ENCODE results near the gene PUDP.

PUDP gene

DNA sequence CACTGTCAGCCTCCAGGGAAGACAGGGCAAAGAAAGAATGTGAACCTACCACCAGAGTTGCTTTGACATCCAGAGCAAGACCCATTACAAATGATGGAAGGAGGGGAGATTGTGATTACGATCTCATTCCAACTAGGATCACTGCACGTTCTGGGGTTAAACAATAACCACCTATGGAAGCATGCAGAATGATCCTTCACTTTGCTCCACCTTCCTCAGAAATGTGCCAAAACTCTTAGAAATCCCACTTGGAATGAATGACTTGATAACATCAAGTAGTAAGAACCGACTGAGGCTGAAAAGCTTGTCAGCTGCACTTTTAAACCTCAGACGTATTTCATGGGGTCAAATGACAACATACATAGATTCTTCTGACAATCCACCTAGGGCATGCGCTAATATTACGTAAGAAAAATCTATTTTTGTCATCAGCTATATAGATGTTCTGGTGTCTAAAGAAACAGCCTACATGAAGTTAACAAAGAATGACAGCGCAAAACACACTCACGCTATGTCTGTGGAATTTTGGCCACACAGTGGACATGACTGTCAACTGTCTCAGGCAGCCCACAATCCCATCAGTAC is 3.9 kb downstream of the PUDP start:
- Histone ChIP-seq H2AFZ (ENCODE audit: low read length) (no peak overlapping the region), H3K4me2 (ENCODE audit: low read length) (no peak overlapping the region), H3K4me1 (ENCODE audit: insufficient read depth, low read length, severe bottlenecking) (peaks cover 36% of the 10 kb centered on the region), H3K9me3 (ENCODE audit: low read length) (no peaks in the 10 kb centered on the region), H3F3A (ENCODE audit: insufficient read depth, low read length) (no peaks in the 10 kb centered on the region), H3K9ac (ENCODE audit: low read length) (no peak overlapping the region), H3K27ac (ENCODE audit: low read depth, low read length, poor library complexity, severe bottlenecking) (no peak overlapping the region), H3K4me3 (ENCODE audit: low read depth, low read length, poor library complexity, severe bottlenecking) (no peak overlapping the region), H3K9me2 (ENCODE audit: low read depth, low read length) (no peaks in the 10 kb centered on the region), H4K20me1 (ENCODE audit: insufficient read depth, low read length) (no peaks in the 10 kb centered on the region), H3K27me3 (ENCODE audit: insufficient read depth, low read length) (no peaks in the 10 kb centered on the region), H3K79me2 (ENCODE audit: insufficient read depth, low read length) (peaks cover 77% of the 10 kb centered on the region), H3K36me3 (ENCODE audit: insufficient read depth, low read length) (peaks cover 27% of the 10 kb centered on the region)
- no peak for TF ChIP-seq EZH2 (IDR thresholded peaks at IDR 0.05; ENCODE audit: borderline replicate concordance, low read length)
- TF ChIP-seq, protein P1, sequence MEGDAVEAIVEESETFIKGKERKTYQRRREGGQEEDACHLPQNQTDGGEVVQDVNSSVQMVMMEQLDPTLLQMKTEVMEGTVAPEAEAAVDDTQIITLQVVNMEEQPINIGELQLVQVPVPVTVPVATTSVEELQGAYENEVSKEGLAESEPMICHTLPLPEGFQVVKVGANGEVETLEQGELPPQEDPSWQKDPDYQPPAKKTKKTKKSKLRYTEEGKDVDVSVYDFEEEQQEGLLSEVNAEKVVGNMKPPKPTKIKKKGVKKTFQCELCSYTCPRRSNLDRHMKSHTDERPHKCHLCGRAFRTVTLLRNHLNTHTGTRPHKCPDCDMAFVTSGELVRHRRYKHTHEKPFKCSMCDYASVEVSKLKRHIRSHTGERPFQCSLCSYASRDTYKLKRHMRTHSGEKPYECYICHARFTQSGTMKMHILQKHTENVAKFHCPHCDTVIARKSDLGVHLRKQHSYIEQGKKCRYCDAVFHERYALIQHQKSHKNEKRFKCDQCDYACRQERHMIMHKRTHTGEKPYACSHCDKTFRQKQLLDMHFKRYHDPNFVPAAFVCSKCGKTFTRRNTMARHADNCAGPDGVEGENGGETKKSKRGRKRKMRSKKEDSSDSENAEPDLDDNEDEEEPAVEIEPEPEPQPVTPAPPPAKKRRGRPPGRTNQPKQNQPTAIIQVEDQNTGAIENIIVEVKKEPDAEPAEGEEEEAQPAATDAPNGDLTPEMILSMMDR (IDR thresholded peaks at IDR 0.05; ENCODE audit: low read length): no peak

DNA sequence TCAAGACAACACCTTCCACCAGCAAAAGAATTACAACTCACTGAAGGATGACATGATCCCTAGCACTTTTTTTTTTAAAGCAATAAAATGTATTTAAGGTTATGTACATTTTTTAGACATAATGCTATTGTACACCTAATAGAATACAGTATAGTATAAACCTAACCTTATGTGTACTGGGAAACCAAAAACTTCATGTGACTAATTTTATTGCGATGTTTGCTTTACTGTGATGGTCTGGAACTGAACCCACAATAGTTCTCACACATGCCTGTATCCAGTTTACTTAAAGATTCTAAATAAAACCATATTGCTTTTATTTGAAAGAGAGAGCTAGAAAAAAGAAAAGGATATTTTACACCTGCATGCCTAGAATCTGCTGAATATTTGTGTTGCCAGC is 4.9 kb downstream of the PUDP start:
- Histone ChIP-seq H3K4me3 (ENCODE audit: low read depth, low read length, poor library complexity, severe bottlenecking) (no peak overlapping the region), H3K4me2 (ENCODE audit: low read length) (no peak overlapping the region), H3K9ac (ENCODE audit: low read length) (no peak overlapping the region), H3K9me2 (ENCODE audit: low read depth, low read length) (no peaks in the 10 kb centered on the region), H3K36me3 (ENCODE audit: insufficient read depth, low read length) (peaks cover 27% of the 10 kb centered on the region), H2AFZ (ENCODE audit: low read length) (no peak overlapping the region), H3K27ac (ENCODE audit: low read depth, low read length, poor library complexity, severe bottlenecking) (no peak overlapping the region), H3K4me1 (ENCODE audit: insufficient read depth, low read length, severe bottlenecking) (peaks cover 32% of the 10 kb centered on the region), H3K79me2 (ENCODE audit: insufficient read depth, low read length) (peaks cover 78% of the 10 kb centered on the region), H3K9me3 (ENCODE audit: low read length) (no peaks in the 10 kb centered on the region), H3K27me3 (ENCODE audit: insufficient read depth, low read length) (no peaks in the 10 kb centered on the region), H4K20me1 (ENCODE audit: insufficient read depth, low read length) (no peaks in the 10 kb centered on the region), H3F3A (ENCODE audit: insufficient read depth, low read length) (no peaks in the 10 kb centered on the region)
- TF ChIP-seq, protein P1 (IDR thresholded peaks at IDR 0.05; ENCODE audit: low read length): no peak
- no peak for TF ChIP-seq EZH2 (IDR thresholded peaks at IDR 0.05; ENCODE audit: borderline replicate concordance, low read length)

GRCh38 chrX:7139202-7140081 is 8.5 kb downstream of the PUDP start:
- peaks cover 70% of the 10 kb centered on the region for H3K79me2 ChIP-seq (ENCODE audit: insufficient read depth, low read length)

More at GRCh38 chrX:7139202-7140081, 8.5 kb downstream of the PUDP start:
- H3K4me3 ChIP-seq (ENCODE audit: low read depth, low read length, poor library complexity, severe bottlenecking): no peak overlapping the region
- no peaks in the 10 kb centered on the region for H3F3A ChIP-seq (ENCODE audit: insufficient read depth, low read length)
- peaks cover 30% of the 10 kb centered on the region for H3K4me1 ChIP-seq (ENCODE audit: insufficient read depth, low read length, severe bottlenecking)
- no peaks in the 10 kb centered on the region for H3K27me3 ChIP-seq (ENCODE audit: insufficient read depth, low read length)
- no peak overlapping the region for H3K4me2 ChIP-seq (ENCODE audit: low read length)
- H3K9me3 ChIP-seq (ENCODE audit: low read length): no peaks in the 10 kb centered on the region
- no peaks in the 10 kb centered on the region for H4K20me1 ChIP-seq (ENCODE audit: insufficient read depth, low read length)
- H3K9ac ChIP-seq (ENCODE audit: low read length): no peak overlapping the region
- no peak overlapping the region for H3K27ac ChIP-seq (ENCODE audit: low read depth, low read length, poor library complexity, severe bottlenecking)
- no peak for TF ChIP-seq EZH2 (IDR thresholded peaks at IDR 0.05; ENCODE audit: borderline replicate concordance, low read length)
- TF ChIP-seq, protein P1 (IDR thresholded peaks at IDR 0.05; ENCODE audit: low read length): no peak
- H3K36me3 ChIP-seq (ENCODE audit: insufficient read depth, low read length): peaks cover 33% of the 10 kb centered on the region
- H3K9me2 ChIP-seq (ENCODE audit: low read depth, low read length): no peaks in the 10 kb centered on the region
- H2AFZ ChIP-seq (ENCODE audit: low read length): no peak overlapping the region

Measured in OCI-LY1 (cell line).